WERI-Rb-1 (cell line): ENCODE measurements around the gene ARL13A.
"Not testable (repeated sequence)": the region's sequence is repeated elsewhere in the genome, so short reads cannot be mapped to it uniquely, and the experiment has no call there.

Experiments used
- DNase-seq: peaks from one replicate; pipeline ENCODE4 v3.0.0-alpha.2; 2020
- H3K27ac ChIP-seq: fragments of 250-450 bp; sonication (Bioruptor Pico); 2 replicates; pipeline ENCODE4 v1.5.1; 2020; ENCODE audit warnings: mild to moderate bottlenecking, moderate library complexity
- H3K27me3 ChIP-seq: fragments of 250-450 bp; sonication (Bioruptor Pico); 2 replicates; pipeline ENCODE4 v1.5.1; 2021; ENCODE audit warnings: mild to moderate bottlenecking, low read depth, moderate library complexity; ENCODE audit not compliant: insufficient read depth, severe bottlenecking
- H3K36me3 ChIP-seq: fragments of 250-450 bp; sonication (Bioruptor Pico); 2 replicates; pipeline ENCODE4 v1.5.1; 2020; ENCODE audit warnings: mild to moderate bottlenecking, moderate library complexity
- H3K4me3 ChIP-seq: 2 replicates; pipeline ENCODE4 v1.5.1; 2011; ENCODE audit warnings: low read depth, mild to moderate bottlenecking, control low read depth, low read length
- H3K9me3 ChIP-seq: fragments of 250-450 bp; sonication (Bioruptor Pico); 2 replicates; pipeline ENCODE4 v1.5.1; 2021; ENCODE audit warnings: mild to moderate bottlenecking, moderate library complexity; ENCODE audit not compliant: severe bottlenecking
- TF ChIP-seq, protein P1 (sequence below): IDR thresholded peaks from 2 replicates; pipeline ENCODE4 v1.5.1; 2011; ENCODE audit warnings: low read depth, mild to moderate bottlenecking, control low read depth, inconsistent platforms, low read length

Gene ARL13A

DNA sequence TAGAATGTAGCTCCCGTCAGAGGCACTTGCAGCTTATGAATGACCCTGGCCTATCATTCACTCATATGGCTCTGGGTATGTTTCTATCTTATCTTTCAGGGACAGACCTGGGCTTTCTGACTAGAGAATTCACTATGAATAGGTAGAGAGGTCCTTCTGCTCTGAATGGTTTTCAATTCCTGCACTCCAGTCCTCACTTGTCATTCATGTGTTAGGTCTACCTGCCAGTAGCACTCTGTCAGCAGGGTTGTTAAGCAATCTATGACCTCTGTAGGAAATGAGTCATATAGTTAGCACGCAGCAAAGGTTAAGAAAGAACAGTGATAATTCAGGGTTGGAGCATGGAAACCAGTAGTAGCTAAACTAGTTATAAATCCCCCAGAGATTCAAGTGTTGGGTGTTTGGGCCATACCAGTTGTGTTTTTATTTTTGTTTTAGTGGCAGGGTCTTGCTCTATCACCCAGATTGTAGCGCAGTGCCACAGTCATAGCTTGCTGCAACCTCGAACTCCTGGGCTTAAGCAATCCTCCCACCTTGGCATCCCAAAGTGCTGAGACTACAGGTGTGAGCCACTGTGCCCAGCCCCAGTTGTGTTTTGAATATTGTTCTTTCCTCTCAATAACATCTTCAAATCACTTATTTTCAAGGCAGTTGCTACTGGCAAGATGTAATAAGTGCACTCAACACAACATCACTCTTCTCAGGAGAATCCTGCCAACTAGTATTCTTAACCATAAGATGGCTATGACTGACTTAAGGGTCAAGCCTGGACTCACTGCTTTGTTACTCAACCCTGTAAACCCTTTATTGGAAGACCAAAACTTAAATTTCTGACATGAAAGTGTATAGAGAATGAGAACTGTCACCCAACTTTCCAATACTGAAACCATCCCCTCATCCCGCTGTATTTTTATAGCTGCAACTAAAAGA is 25.1 kb downstream of the ARL13A start:
- TF ChIP-seq, protein P1, sequence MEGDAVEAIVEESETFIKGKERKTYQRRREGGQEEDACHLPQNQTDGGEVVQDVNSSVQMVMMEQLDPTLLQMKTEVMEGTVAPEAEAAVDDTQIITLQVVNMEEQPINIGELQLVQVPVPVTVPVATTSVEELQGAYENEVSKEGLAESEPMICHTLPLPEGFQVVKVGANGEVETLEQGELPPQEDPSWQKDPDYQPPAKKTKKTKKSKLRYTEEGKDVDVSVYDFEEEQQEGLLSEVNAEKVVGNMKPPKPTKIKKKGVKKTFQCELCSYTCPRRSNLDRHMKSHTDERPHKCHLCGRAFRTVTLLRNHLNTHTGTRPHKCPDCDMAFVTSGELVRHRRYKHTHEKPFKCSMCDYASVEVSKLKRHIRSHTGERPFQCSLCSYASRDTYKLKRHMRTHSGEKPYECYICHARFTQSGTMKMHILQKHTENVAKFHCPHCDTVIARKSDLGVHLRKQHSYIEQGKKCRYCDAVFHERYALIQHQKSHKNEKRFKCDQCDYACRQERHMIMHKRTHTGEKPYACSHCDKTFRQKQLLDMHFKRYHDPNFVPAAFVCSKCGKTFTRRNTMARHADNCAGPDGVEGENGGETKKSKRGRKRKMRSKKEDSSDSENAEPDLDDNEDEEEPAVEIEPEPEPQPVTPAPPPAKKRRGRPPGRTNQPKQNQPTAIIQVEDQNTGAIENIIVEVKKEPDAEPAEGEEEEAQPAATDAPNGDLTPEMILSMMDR: no peak
- H3K27ac ChIP-seq: no peak overlapping the region
- DNase-seq: no peak

DNA sequence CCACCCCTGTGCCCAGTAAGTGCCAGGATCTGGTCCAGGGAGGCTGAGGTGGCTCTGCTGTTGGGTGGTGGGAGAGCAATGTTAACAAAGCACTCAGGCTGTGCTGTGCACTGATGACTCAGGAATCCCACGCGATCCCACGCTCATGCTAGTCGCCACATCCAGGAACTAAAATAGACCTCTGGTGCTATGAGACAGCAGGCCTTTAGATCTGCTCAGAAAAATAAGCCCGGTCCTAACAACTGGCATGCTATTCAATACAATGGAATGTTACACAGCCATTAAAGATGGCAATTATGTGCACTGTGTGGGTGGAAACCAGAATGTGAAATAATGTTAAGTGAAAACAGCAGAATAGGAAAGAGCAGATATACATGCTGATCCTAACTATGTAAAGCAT is 26.0 kb downstream of the ARL13A start:
- Histone ChIP-seq H3K9me3 (no peaks in the 10 kb centered on the region), H3K4me3 (no peak overlapping the region), H3K36me3 (no peaks in the 10 kb centered on the region), H3K27ac (no peak overlapping the region), H3K27me3 (peaks cover 6% of the 10 kb centered on the region)
- TF ChIP-seq, protein P1: no peak
- no peak for DNase-seq

More for the DNA sequence above, 25.1 kb downstream of the ARL13A start:
- Histone ChIP-seq H3K36me3 (no peaks in the 10 kb centered on the region), H3K27me3 (peaks cover 6% of the 10 kb centered on the region), H3K4me3 (no peak overlapping the region), H3K9me3 (no peaks in the 10 kb centered on the region)

DNA sequence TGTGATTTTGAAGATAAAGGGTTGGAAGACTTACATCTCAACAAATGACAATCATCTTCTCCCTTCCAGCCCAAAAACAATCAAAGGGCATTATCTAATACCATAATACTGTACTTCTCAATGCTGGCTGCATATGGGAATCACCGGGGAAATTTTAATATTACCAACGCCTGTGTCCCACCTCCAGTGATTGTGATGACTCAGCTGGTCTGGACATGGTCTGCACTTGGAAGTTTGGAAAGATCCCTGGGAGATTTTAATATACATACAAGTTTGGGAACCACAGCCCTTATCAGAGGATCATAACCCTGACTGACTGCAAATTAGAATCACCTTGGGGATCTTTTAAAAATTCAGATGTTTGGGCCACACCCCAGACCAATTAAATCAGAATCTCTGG is 29.9 kb downstream of the ARL13A start:
- Histone ChIP-seq H3K9me3 (no peaks in the 10 kb centered on the region), H3K27me3 (peaks cover 10% of the 10 kb centered on the region), H3K36me3 (no peaks in the 10 kb centered on the region), H3K27ac (no peak overlapping the region), H3K4me3 (no peak overlapping the region)
- TF ChIP-seq, protein P1: no peak
- DNase-seq: no peak

DNA sequence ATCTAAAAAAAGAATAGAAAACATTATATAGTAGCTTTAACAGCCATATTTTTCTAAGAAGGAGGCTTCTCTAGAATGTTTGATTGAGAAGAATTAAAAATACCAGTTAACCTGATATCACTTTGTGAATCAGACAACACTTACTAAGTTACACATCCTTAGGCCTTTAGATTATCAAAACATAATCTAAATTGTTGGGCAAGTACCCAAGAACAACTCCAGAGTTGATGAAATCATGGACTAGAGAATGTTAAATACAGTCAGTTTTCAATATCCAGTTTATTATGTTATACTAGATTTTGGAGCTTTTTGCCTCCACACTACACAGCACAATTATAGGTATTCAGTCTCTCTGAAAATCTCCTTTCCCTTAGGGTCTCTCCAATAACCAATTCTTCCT is 39.6 kb downstream of the ARL13A start:
- TF ChIP-seq, protein P1: no peak
- peaks cover 6% of the 10 kb centered on the region; the same call in 1 of the 2 replicates for H3K36me3 ChIP-seq
- H3K27me3 ChIP-seq: no peaks in the 10 kb centered on the region
- H3K9me3 ChIP-seq: no peaks in the 10 kb centered on the region
- no peak overlapping the region for H3K27ac ChIP-seq
- DNase-seq: no peak
- H3K4me3 ChIP-seq: no peak overlapping the region

DNA sequence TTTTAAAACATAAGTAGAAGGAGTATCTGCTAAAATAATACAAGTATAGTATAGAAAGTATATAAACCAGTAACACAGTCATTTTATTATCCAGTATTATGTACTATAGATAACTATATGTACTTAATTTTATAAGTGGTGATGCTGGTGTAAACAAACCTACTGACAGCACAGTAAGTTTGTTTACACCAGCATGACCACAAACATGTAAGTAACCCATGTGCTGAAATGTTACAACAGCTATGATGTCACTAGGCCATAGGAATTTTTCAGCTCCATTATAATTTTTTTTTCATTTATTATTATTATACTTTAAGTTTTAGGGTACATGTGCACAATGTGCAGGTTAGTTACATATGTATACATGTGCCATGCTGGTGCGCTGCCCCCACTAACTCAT is 42.5 kb downstream of the ARL13A start:
- H3K4me3 ChIP-seq, H3K9me3 ChIP-seq, H3K27ac ChIP-seq, DNase-seq, H3K27me3 ChIP-seq: not testable (repeated sequence)
- H3K36me3 ChIP-seq: peaks cover 13% of the 10 kb centered on the region

DNA sequence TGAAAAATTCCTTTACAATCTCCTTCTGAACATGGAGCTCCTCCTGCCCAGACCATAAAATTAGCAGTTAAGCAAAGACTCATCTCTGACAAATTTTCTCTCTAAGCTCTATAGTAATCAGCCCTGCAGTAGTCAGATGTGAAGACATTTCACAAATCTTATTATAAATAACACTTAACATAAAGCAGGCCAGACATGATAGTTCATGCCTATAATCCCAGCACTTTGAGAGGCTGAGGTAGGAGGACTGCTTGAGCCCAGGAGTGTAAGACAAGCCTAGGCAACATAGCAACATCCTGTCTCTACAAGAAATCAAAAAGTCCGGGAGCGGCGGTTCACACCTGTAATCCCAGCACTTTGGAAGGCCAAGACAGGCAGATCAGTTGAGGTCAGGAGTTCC is 52.5 kb downstream of the ARL13A start:
- H3K27me3 ChIP-seq: no peaks in the 10 kb centered on the region
- no peak overlapping the region for H3K27ac ChIP-seq
- TF ChIP-seq, protein P1: no peak
- no peak for DNase-seq
- H3K9me3 ChIP-seq: no peaks in the 10 kb centered on the region
- H3K4me3 ChIP-seq: no peak overlapping the region
- H3K36me3 ChIP-seq: no peaks in the 10 kb centered on the region; the same call in none of the 2 replicates
